ENCODE data around the gene HS3ST5.

- no peak for TF ChIP-seq CTCF (IDR thresholded peaks at IDR 0.05)
- no peak for TF ChIP-seq POLR2AphosphoS5 (IDR thresholded peaks at IDR 0.05)
- no peak for TF ChIP-seq POLR2A (IDR thresholded peaks at IDR 0.05)
Measured at GRCh38 chr6:114228675-114229074, 114.1 kb downstream of the HS3ST5 start.

Measured in breast epithelium (tissue), 3 donors.